ENCODE results near the gene MYL2. TPM values are rescaled to one million over a fixed set of nuclear protein-coding genes. Genes with fewer than 3 reads are reported as not detected.

MYL2 gene
- total RNA-seq, 1 donor from 2014 or later = not detected

GRCh38 chr12:110930348-110931314 is 10.3 kb upstream of the MYL2 start:
- Mint-ChIP-seq H3K9me3 (ENCODE audit: unreplicated experiment) (no peaks in the 10 kb centered on the region), H3K27me3 (ENCODE audit: unreplicated experiment) (no peaks in the 10 kb centered on the region), H3K4me1 (ENCODE audit: unreplicated experiment) (no peaks in the 10 kb centered on the region), H3K36me3 (ENCODE audit: low read depth, unreplicated experiment) (no peaks in the 10 kb centered on the region), H3K27ac (ENCODE audit: unreplicated experiment) (no peak overlapping the region), H3K4me3 (ENCODE audit: unreplicated experiment) (no peak overlapping the region)
- no peak for TF ChIP-seq CTCF (IDR thresholded peaks at IDR 0.05; ENCODE audit: unreplicated experiment)
- DNase-seq (ENCODE audit: low spot score) = no peak

- peaks cover 1% of the 10 kb centered on the region for H3K27me3 Mint-ChIP-seq (ENCODE audit: unreplicated experiment)
- H3K27ac Mint-ChIP-seq (ENCODE audit: unreplicated experiment) = no peak overlapping the region
- TF ChIP-seq CTCF (IDR thresholded peaks at IDR 0.05; ENCODE audit: unreplicated experiment) = no peak
- H3K36me3 Mint-ChIP-seq (ENCODE audit: low read depth, unreplicated experiment) = no peaks in the 10 kb centered on the region
- no peaks in the 10 kb centered on the region for H3K9me3 Mint-ChIP-seq (ENCODE audit: unreplicated experiment)
- H3K4me3 Mint-ChIP-seq (ENCODE audit: unreplicated experiment) = no peak overlapping the region
- H3K4me1 Mint-ChIP-seq (ENCODE audit: unreplicated experiment) = no peaks in the 10 kb centered on the region
- no peak for DNase-seq (ENCODE audit: low spot score)
Observed at GRCh38 chr12:110929818-110930217, 9.4 kb upstream of the MYL2 start.

GRCh38 chr12:110928700-110929099 is 8.3 kb upstream of the MYL2 start:
- no peak for TF ChIP-seq CTCF (IDR thresholded peaks at IDR 0.05; ENCODE audit: unreplicated experiment)
- Mint-ChIP-seq H3K27me3 (ENCODE audit: unreplicated experiment) (peaks cover 1% of the 10 kb centered on the region), H3K9me3 (ENCODE audit: unreplicated experiment) (no peaks in the 10 kb centered on the region), H3K4me1 (ENCODE audit: unreplicated experiment) (no peaks in the 10 kb centered on the region), H3K4me3 (ENCODE audit: unreplicated experiment) (no peak overlapping the region), H3K27ac (ENCODE audit: unreplicated experiment) (no peak overlapping the region), H3K36me3 (ENCODE audit: low read depth, unreplicated experiment) (no peaks in the 10 kb centered on the region)
- DNase-seq (ENCODE audit: low spot score) = no peak

GRCh38 chr12:110927546-110927945 is 7.2 kb upstream of the MYL2 start:
- H3K27ac Mint-ChIP-seq (ENCODE audit: unreplicated experiment) = no peak overlapping the region
- no peaks in the 10 kb centered on the region for H3K36me3 Mint-ChIP-seq (ENCODE audit: low read depth, unreplicated experiment)
- H3K9me3 Mint-ChIP-seq (ENCODE audit: unreplicated experiment) = no peaks in the 10 kb centered on the region
- TF ChIP-seq CTCF (IDR thresholded peaks at IDR 0.05; ENCODE audit: unreplicated experiment) = no peak
- H3K27me3 Mint-ChIP-seq (ENCODE audit: unreplicated experiment) = peaks cover 1% of the 10 kb centered on the region
- no peak overlapping the region for H3K4me3 Mint-ChIP-seq (ENCODE audit: unreplicated experiment)
- DNase-seq (ENCODE audit: low spot score) = no peak
- H3K4me1 Mint-ChIP-seq (ENCODE audit: unreplicated experiment) = no peaks in the 10 kb centered on the region

GRCh38 chr12:110923692-110924334 is 3.4 kb upstream of the MYL2 start:
- TF ChIP-seq CTCF (IDR thresholded peaks at IDR 0.05; ENCODE audit: unreplicated experiment) = no peak
- no peaks in the 10 kb centered on the region for H3K9me3 Mint-ChIP-seq (ENCODE audit: unreplicated experiment)
- no peak for DNase-seq (ENCODE audit: low spot score)
- H3K27me3 Mint-ChIP-seq (ENCODE audit: unreplicated experiment) = peaks cover 1% of the 10 kb centered on the region
- no peak overlapping the region for H3K4me3 Mint-ChIP-seq (ENCODE audit: unreplicated experiment)
- H3K36me3 Mint-ChIP-seq (ENCODE audit: low read depth, unreplicated experiment) = no peaks in the 10 kb centered on the region
- no peak overlapping the region for H3K27ac Mint-ChIP-seq (ENCODE audit: unreplicated experiment)
- H3K4me1 Mint-ChIP-seq (ENCODE audit: unreplicated experiment) = no peaks in the 10 kb centered on the region
